ENCODE measurements around the gene TMEM218.

The TMEM218 gene

DNA sequence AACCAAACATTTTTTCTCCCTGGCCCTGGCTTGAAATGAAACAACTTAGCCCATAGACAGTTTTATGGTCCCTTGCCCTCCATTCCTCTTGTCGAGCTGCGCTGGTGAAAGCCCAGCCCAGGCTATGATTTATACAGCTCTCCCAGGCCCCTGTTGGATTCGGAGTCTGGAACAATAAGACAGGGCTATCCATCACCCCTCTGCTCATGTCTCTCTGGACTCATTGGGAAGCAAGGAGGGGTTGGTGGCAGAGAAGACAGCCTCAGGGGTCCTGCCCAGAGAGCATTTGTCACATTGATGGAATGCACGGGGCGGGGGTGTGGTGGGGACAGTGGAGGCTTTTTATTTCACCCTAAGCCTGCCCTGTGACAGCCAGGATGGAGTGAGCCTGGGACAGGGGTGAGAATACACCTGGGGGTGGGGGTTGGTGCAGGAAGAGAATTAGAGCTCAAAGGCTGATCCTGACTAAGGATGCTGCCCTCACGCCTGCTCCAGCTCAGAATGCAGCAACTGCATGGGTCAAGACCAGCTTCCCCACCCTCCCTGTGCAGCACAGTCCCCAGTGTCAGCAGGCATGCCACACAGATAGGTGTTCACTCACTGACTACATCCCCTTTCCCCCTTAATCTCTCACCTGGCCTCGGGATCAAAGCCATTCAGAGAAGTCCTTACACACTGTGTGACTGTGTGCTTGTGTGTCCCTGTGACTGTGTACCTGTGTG lies 43.1 kb upstream of the TMEM218 start:
- TF ChIP-seq, protein P1, sequence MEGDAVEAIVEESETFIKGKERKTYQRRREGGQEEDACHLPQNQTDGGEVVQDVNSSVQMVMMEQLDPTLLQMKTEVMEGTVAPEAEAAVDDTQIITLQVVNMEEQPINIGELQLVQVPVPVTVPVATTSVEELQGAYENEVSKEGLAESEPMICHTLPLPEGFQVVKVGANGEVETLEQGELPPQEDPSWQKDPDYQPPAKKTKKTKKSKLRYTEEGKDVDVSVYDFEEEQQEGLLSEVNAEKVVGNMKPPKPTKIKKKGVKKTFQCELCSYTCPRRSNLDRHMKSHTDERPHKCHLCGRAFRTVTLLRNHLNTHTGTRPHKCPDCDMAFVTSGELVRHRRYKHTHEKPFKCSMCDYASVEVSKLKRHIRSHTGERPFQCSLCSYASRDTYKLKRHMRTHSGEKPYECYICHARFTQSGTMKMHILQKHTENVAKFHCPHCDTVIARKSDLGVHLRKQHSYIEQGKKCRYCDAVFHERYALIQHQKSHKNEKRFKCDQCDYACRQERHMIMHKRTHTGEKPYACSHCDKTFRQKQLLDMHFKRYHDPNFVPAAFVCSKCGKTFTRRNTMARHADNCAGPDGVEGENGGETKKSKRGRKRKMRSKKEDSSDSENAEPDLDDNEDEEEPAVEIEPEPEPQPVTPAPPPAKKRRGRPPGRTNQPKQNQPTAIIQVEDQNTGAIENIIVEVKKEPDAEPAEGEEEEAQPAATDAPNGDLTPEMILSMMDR (conservative IDR thresholded peaks at IDR 0.05), result no peak

DNA sequence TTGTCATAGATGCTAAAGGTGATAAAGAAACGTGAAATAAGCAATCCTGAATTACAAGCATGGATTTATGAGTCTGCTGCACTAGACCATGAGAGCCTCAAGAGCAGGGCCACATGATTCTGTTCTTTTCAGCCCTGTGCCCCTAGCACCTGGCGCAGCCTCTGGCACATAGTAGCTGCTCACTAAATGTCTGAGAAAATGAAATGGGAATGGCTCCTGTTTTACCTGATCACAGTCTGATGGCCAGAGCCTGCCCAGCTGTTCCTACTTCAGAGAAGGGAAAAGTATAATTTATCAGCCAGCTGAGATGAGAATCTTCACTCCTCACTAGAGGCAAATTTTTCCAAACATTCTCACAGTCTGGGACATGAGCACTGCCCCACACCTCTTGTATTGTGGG lies 42.4 kb upstream of the TMEM218 start:
- TF ChIP-seq, protein P1 (conservative IDR thresholded peaks at IDR 0.05), result no peak

More for the DNA sequence above, 43.1 kb upstream of the TMEM218 start:
- no peak overlapping the region for H3K27ac ChIP-seq

DNA sequence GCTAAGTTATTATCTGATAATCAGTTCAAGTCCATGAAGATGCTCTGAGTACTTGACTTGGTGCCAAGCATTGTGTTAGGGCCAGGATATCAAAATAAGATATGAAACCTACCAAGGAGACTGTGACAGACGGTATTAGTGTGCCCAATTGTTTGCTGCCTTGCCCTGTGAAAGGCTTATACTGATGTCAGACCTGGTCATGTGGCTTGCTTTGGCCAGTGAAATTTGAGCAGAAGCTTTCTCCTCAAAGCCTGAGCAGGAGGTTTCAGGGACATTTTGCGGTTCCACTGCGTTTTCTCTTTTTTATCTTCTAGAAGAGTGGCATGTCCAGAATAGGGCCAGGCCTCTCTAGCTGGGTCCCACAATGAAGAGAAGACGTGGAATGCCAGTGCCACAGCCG lies 37.3 kb upstream of the TMEM218 start:
- TF ChIP-seq, protein P1 (conservative IDR thresholded peaks at IDR 0.05), result no peak
- H3K27ac ChIP-seq, result no peak overlapping the region

More for the DNA sequence above, 42.4 kb upstream of the TMEM218 start:
- no peak overlapping the region for H3K27ac ChIP-seq

DNA sequence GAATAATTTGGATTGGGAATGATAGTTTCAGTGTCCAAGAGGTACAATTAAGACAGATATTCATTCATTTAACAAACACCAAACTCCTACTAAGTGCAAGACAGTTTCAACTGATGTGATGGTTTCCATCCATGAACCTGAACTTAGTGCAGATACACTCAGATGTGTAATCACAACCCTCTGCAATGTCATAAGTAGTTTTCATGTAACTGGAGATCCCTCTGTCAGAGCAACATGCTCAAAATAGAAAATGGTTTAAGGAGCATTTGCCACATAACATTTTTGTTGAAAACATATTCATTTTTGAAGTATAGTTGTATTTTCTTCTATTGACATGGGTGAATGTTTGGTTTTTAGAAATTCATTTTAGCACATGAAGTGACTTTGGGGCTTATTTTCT lies 36.6 kb upstream of the TMEM218 start:
- TF ChIP-seq, protein P1 (conservative IDR thresholded peaks at IDR 0.05), result no peak
- H3K27ac ChIP-seq, result no peak overlapping the region

DNA sequence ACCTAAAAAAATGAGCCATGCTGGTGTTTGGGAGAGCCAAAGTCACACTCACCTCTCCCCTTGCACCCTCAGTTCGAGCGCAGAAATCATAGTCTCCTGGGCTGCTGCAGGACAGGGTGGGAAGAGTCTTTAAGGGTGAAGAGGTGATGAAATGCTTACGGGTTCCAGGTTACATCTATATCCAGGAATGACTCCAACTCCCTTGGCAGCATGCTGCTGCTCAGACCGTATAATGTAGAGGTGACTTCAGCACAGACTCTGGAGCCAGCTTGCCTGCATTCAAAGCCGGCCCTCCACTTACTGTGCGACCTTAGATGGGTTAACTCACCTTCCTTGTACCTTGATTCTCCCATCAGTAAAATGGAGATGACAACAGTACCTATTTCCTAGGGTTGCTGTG lies 35.9 kb upstream of the TMEM218 start:
- no peak overlapping the region for H3K27ac ChIP-seq
- TF ChIP-seq, protein P1 (conservative IDR thresholded peaks at IDR 0.05), result no peak

DNA sequence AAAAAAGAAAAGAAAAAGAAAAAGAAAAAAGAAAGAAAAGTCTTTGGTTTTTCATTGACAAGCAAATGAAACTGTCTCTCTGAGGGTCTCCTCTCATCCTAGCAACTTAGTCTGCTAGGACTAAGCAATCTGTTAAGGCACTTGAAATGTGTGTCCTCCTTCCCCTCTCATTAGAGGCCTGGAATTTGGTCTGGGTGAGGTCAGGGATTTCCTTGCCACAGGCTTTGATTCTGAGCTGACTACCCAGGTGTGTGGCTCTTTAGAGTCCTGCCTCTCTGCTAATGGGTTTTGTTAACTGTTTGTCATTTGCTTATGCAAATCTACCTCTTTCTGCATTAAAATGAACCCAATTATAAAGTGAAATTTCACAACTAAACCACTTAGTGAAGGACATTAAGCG lies 34.8 kb upstream of the TMEM218 start:
- TF ChIP-seq, protein P1 (conservative IDR thresholded peaks at IDR 0.05), result no peak

DNA sequence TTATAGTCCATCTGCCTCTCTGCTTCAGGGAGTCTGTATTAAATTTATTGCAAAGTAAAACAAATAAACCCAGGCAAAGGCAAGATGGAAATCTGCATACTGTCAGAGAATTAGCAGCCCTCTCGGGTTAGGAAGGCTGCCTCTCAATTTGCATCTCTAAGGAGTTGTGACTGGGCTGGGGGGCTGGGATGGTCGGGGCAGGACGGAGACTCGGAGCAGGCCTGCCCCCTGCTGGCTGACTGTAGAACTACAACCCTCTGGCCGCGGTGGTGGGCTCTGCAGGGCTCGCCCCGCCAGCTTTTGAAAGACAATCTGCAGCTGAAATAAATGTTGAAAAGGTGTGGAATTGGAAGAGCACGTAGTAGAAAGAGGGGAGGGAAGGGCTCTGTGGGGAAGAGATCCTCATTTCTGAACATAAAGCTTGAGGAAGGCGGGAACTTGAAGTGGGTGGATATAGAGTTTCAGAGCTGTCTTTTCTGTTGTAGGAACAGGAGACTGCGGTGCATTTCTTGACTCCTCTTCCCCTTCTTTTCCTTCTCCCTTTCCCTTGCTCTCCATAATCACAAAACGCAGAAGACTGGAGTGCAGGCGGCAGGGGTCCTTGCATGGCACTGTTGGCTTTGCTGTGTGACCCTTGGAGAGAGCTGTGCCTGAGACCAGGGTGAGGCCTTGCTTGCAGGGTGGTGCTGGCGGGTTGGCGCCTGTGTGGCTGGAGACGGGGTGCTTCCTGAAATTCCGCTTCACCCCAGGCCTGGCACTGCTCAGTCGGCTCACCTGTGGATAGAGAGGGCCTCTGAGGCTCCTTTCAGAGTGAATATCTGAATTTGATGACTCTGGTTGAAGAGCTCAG lies 30.5 kb upstream of the TMEM218 start:
- H3K27ac ChIP-seq, result peak overlapping the region; percentile 52

More for the DNA sequence above, 34.8 kb upstream of the TMEM218 start:
- H3K27ac ChIP-seq, result no peak overlapping the region

More for the DNA sequence above, 30.5 kb upstream of the TMEM218 start:
- TF ChIP-seq, protein P1 (conservative IDR thresholded peaks at IDR 0.05), result peak; percentile 95
